OCI-LY7 (cell line): ENCODE data around the gene THTPA. TPM values are rescaled to one million over a fixed set of nuclear protein-coding genes. Genes with fewer than 3 reads are reported as not detected.

ENCODE experiments used
- BruUV-seq: library from RNA; stranded (reverse); fragments of 400-500 nt; replicated peaks from 2 replicates; lab custom pipeline; 2021; lab: Mats Ljungman, UMichigan
- CTCF ChIA-PET: fragments of 300-600 bp; sonication (Branson Sonifier 250); formaldehyde crosslinking; loops from one replicate; lab custom pipeline; 2022; ENCODE audit warnings: antibody characterized with exemption; ENCODE audit not compliant: unreplicated experiment; lab: Charles Lee
- POLR2A ChIA-PET: fragments of 300-600 bp; sonication (Branson Sonifier 250); formaldehyde crosslinking; loops from one replicate; lab custom pipeline; 2022; ENCODE audit warnings: antibody characterized with exemption; lab: Charles Lee
- DNase-seq: peaks from one replicate; pipeline ENCODE4 v3.0.0-alpha.2; 2015; ENCODE audit warnings: low spot score
- H2AFZ ChIP-seq: fragments of 200-600 bp; sonication (generic), shearing (Covaris generic); 2 replicates; pipeline ENCODE4 v1.6.1; 2014; ENCODE audit warnings: mild to moderate bottlenecking, antibody characterized with exemption, low read length, moderate library complexity
- H3K27ac ChIP-seq: fragments of 200-600 bp; sonication (generic); 2 replicates; pipeline ENCODE4 v1.5.1; 2014; ENCODE audit warnings: mixed run types, low read depth, mild to moderate bottlenecking, moderate library complexity, low read length, inconsistent platforms; ENCODE audit not compliant: poor library complexity, severe bottlenecking
- H3K36me3 ChIP-seq: fragments of 200-600 bp; sonication (generic); 2 replicates; pipeline ENCODE4 v1.6.1; 2014; ENCODE audit warnings: mild to moderate bottlenecking, antibody characterized with exemption, low read length, moderate library complexity, mixed read lengths; ENCODE audit not compliant: insufficient read depth
- H3K4me1 ChIP-seq: fragments of 200-600 bp; sonication (generic); 2 replicates; pipeline ENCODE4 v1.5.1; 2014; ENCODE audit warnings: mild to moderate bottlenecking, low read length; ENCODE audit not compliant: insufficient read depth, poor library complexity, severe bottlenecking
- H3K4me2 ChIP-seq: fragments of 200-600 bp; sonication (generic); 2 replicates; pipeline ENCODE4 v1.6.1; 2014; ENCODE audit warnings: mild to moderate bottlenecking, low read length
- H3K4me3 ChIP-seq: fragments of 200-600 bp; sonication (generic); 2 replicates; pipeline ENCODE4 v1.5.1; 2014; ENCODE audit warnings: mild to moderate bottlenecking, low read depth, low read length; ENCODE audit not compliant: poor library complexity, severe bottlenecking
- H3K79me2 ChIP-seq: fragments of 200-600 bp; sonication (generic); 2 replicates; pipeline ENCODE4 v1.6.1; 2016; ENCODE audit warnings: low read depth, mild to moderate bottlenecking, low read length, moderate library complexity, mixed read lengths; ENCODE audit not compliant: insufficient read depth
- H3K9me2 ChIP-seq: fragments of 200-600 bp; sonication (generic); 2 replicates; pipeline ENCODE4 v1.6.1; 2016; ENCODE audit warnings: mild to moderate bottlenecking, low read length, mixed read lengths; ENCODE audit not compliant: insufficient read depth
- H3K9me3 ChIP-seq: fragments of 200-600 bp; sonication (generic); 2 replicates; pipeline ENCODE4 v1.6.1; 2014; ENCODE audit warnings: mild to moderate bottlenecking, mixed run types, low read length, mixed read lengths
- H4K20me1 ChIP-seq: fragments of 200-600 bp; sonication (generic); 2 replicates; pipeline ENCODE4 v1.6.1; 2014; ENCODE audit warnings: mild to moderate bottlenecking, antibody characterized with exemption, low read length, moderate library complexity, mixed read lengths; ENCODE audit not compliant: insufficient read depth
- EZH2phosphoT487 ChIP-seq: fragments of 200-600 bp; sonication (generic); IDR thresholded peaks from 2 replicates; pipeline ENCODE4 v1.6.1; 2018; ENCODE audit warnings: low read depth, borderline replicate concordance, mild to moderate bottlenecking, mixed run types, antibody characterized with exemption, low read length, moderate library complexity, mixed read lengths
- intact Hi-C: fragments of 100-400 bp; cut with micrococcal nuclease; formaldehyde crosslinking; loops from one replicate; pipeline ENCODE4 v1.10.0; 2022; ENCODE audit not compliant: unreplicated experiment
- total RNA-seq, 2 experiments: library from RNA; depleted of rRNA in 1 of 2; stranded (reverse); fragments of >200 nt in 1 of 2; shearing (Covaris generic) in 1 of 2; gene quantifications; 2 replicates each; pipeline ENCODE4 v1.2.3, GENCODE V29; 2014 to 2022
- TF ChIP-seq, protein P1 (sequence below): fragments of 200-600 bp; sonication (generic); conservative IDR thresholded peaks from 2 replicates; pipeline ENCODE4 v1.5.1; 2014; ENCODE audit warnings: mild to moderate bottlenecking, antibody characterized with exemption, low read length, moderate library complexity, mixed read lengths

Gene THTPA
- total RNA-seq, 2 experiments from 2014 or later, result 15.4 to 28.6 TPM

DNA sequence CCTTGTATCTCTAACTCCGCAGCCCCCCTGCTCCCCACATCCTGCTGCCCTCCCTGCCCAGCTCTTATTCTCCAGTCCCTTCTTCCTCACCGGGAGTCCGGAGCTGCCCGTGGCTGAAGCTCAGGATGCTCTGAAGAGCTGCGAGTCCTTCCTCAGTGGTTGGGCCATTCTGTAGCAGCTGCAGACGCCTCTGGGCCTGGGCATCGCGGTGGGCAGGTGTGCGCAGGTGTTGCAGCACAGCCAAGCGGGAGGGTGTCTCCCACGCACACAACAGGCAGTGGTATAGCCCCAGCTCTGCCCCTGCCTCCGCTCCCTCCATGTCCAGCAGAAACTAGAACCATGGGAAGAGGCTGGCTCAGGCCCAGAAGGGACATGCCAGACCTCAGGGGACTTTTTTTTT, 24.7 kb upstream of the THTPA start:
- no peaks in the 10 kb centered on the region for H3K36me3 ChIP-seq
- no peaks in the 10 kb centered on the region for H4K20me1 ChIP-seq
- BruUV-seq, result no TSS peak
- DNase-seq, result no peak
- no peak overlapping the region for H3K4me2 ChIP-seq
- intact Hi-C loops, result no loop called here
- no peak overlapping the region for H3K27ac ChIP-seq
- H3K79me2 ChIP-seq, result no peaks in the 10 kb centered on the region
- no peak overlapping the region for H2AFZ ChIP-seq
- TF ChIP-seq, protein P1, sequence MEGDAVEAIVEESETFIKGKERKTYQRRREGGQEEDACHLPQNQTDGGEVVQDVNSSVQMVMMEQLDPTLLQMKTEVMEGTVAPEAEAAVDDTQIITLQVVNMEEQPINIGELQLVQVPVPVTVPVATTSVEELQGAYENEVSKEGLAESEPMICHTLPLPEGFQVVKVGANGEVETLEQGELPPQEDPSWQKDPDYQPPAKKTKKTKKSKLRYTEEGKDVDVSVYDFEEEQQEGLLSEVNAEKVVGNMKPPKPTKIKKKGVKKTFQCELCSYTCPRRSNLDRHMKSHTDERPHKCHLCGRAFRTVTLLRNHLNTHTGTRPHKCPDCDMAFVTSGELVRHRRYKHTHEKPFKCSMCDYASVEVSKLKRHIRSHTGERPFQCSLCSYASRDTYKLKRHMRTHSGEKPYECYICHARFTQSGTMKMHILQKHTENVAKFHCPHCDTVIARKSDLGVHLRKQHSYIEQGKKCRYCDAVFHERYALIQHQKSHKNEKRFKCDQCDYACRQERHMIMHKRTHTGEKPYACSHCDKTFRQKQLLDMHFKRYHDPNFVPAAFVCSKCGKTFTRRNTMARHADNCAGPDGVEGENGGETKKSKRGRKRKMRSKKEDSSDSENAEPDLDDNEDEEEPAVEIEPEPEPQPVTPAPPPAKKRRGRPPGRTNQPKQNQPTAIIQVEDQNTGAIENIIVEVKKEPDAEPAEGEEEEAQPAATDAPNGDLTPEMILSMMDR, result no peak
- no peak for TF ChIP-seq EZH2phosphoT487
- H3K4me1 ChIP-seq, result no peaks in the 10 kb centered on the region
- ChIA-PET CTCF (interaction anchor here (0.7 kb wide), 1 partner anchor 367 kb away, joined by 3 read pairs; no protein-coding TSS in a partner anchor), POLR2A (no interaction called here)
- no peaks in the 10 kb centered on the region for H3K9me2 ChIP-seq
- H3K9me3 ChIP-seq, result no peaks in the 10 kb centered on the region
- no peak overlapping the region for H3K4me3 ChIP-seq

DNA sequence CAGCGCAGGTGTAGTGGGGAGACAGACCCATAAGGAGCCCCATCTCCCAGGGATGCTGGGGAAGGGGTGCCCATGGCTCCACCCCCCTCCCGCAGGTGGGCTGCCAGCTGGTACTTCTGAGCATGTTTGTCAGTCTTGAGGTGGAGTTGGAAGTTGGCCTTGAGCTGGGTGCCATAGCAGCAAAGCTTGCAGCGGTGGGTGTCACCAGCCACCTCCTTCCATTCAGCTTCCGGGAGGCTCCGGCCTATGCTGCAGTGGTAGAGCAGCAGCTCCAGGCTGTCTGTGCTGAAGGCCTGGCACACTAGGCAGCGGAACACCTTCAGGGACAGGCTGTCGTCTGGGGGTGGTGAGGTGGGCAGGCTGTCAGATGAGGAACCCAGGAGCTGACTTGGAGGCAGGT, 23.4 kb upstream of the THTPA start:
- TF ChIP-seq, protein P1, result no peak
- no peak for TF ChIP-seq EZH2phosphoT487
- Histone ChIP-seq H3K79me2 (no peaks in the 10 kb centered on the region), H3K9me2 (no peaks in the 10 kb centered on the region), H3K9me3 (no peaks in the 10 kb centered on the region), H3K4me1 (no peaks in the 10 kb centered on the region), H3K36me3 (no peaks in the 10 kb centered on the region), H3K4me2 (no peak overlapping the region), H3K4me3 (no peak overlapping the region), H3K27ac (no peak overlapping the region), H2AFZ (no peak overlapping the region), H4K20me1 (no peaks in the 10 kb centered on the region)
- intact Hi-C loops, result no loop called here
- DNase-seq, result no peak
- ChIA-PET CTCF (no interaction called here), POLR2A (interaction anchor here (0.6 to 0.9 kb wide), 2 partner anchors 22 to 153 kb away, joined by 3 to 6 read pairs; no protein-coding TSS in a partner anchor)
- no TSS peak for BruUV-seq

DNA sequence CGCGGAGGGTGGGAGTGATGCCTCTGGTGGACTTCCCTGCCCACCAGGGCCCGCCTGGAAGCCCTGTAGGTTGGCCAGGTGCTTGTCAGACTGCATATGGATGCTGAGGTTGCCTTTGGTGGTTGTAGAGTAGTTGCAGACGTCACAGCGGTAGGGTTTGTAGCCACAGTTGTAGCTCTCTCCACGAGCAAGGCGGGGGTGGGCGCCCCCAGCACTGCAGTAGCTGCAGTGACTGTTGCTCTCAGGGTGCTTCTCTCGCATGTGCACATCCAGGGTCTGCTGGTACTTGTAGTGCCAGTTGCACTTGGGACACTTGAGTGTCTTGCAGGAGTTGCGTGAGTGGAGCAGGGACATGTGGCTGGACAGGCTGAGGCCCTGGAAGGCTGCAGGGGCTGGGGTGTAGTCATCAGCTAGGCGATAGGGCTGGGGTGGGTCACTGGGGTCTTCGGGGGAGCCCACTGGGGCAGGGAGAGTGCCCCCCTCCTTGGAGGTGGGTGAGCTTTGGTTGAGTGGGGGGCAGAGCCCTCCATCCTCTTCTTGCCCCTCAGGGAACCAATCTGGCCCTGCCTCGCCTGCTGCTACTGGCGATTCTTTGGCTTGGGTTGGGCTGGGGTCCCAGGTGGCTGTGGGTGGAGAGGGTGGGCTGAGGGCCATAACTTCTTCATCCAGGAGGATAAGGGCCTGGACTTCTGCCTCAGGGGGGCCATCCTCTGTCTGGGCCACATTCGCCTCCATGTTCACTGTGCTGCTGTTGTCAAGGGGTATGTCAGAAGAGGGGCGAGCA, 22.2 kb upstream of the THTPA start:
- H2AFZ ChIP-seq, result no peak overlapping the region
- no peaks in the 10 kb centered on the region for H3K9me3 ChIP-seq
- H4K20me1 ChIP-seq, result no peaks in the 10 kb centered on the region
- no peak overlapping the region for H3K4me2 ChIP-seq
- no peak overlapping the region for H3K4me3 ChIP-seq
- no peak for TF ChIP-seq EZH2phosphoT487
- TF ChIP-seq, protein P1, result no peak
- intact Hi-C loops, result no loop called here
- no TSS peak for BruUV-seq
- H3K27ac ChIP-seq, result no peak overlapping the region
- DNase-seq, result no peak
- H3K9me2 ChIP-seq, result no peaks in the 10 kb centered on the region
- ChIA-PET CTCF (no interaction called here), POLR2A (no interaction called here)
- no peaks in the 10 kb centered on the region for H3K79me2 ChIP-seq
- no peaks in the 10 kb centered on the region for H3K36me3 ChIP-seq
- no peaks in the 10 kb centered on the region for H3K4me1 ChIP-seq
